ENCODE measurements around the gene PCGF6.
"Not testable (repeated sequence)": the region's sequence is repeated elsewhere in the genome, so short reads cannot be mapped to it uniquely, and the experiment has no call there.

- not testable (repeated sequence) for TF ChIP-seq PKNOX1 (IDR thresholded peaks at IDR 0.05); ZNF384 (IDR thresholded peaks at IDR 0.05); BHLHE40 (IDR thresholded peaks at IDR 0.05; ENCODE audit: borderline replicate concordance)
Measured at GRCh38 chr10:103354567-103354966, 3.6 kb upstream of the PCGF6 start.

Measured in HEK293T (cell line).